ENCODE measurements around the gene RASGEF1C.
"Not testable (repeated sequence)": the region's sequence is repeated elsewhere in the genome, so short reads cannot be mapped to it uniquely, and the experiment has no call there.

Gene RASGEF1C

DNA sequence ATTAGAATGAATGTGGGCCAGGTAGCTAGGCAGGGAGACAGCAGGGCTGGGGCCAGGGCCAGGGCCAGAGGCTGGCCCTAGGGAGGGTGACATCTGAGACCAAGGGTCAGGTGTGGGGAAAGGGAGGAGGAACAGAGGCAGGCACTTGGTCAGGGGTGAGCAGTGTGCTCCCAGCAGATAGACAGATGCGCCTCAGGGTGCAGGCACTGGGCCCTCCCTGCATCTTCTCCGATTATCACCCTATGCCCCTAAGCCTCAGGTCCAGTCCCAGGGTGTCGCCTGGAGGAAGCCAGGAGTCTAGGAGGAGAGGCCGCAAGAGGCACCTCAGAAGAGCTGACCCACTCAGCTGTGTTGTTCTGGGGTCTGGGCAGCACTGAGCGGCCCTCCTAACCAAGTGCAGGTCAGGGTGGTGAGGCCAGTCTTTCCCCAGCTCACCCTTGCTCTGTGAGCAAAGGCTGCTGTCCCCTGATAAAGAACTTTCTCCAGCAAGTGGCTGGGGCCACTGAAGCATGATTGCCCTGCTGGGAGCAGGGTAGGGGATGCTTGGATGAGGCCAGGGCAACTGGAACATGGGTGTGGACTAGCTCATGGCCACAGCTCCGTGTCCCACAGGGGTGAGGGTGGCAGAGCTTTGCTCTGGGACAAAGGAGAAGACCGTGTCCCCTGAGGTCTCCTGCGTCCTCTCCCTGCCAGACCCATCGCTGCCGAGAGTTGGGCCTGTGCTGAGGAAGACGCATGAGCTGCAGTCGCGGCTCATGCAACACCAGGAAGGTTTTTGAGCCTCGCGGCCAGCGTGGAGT is 2.1 kb upstream of the RASGEF1C start:
- no peak for DNase-seq (ENCODE audit: low read depth)

- not testable (repeated sequence) for DNase-seq (ENCODE audit: low read depth)
Observed at GRCh38 chr5:180210077-180210476, 1.1 kb upstream of the RASGEF1C start.

- DNase-seq (ENCODE audit: low read depth): no peak
Observed at GRCh38 chr5:180208435-180209081, 453 bp downstream of the RASGEF1C start.

DNA sequence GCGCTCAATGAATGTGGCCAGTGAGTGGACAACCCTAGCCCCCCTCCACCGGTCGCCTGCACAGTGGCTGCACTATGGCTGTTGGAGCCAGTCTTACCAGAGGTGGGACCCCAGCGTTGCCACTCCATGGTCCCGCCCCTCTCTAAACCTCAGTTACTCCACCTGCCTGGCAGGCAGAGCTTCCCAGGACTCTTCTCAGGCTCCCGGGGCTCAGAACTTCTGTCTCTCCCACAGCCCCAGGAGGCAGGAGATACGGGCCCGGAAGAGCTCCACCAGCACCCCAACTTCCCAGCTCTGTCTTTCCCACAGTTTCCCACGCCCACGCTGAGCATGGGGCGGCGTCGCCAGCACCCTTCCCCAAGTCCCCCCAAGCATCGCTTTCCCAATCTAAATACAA is 975 bp downstream of the RASGEF1C start:
- DNase-seq (ENCODE audit: low read depth): no peak

DNA sequence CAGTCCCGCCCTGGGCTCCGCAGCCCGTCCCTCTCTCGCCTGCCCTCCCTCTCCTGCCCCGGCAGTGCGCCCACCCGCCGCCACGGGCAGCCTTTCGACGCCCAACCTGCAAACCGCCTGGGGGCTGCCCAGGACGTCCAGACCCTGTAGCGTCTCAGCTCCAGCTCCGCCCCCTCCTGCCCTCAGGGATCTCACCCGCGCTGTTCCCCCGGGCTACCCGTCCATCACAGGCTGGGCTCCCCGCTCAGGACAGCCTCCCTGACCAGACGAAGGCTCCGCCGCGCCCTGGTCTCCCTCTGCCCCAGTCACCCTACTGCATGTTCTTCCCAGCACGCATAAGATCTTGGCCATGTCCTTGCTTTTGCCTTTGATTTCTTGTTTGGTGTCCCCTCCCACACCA is 1.4 kb downstream of the RASGEF1C start:
- DNase-seq (ENCODE audit: low read depth): no peak

DNA sequence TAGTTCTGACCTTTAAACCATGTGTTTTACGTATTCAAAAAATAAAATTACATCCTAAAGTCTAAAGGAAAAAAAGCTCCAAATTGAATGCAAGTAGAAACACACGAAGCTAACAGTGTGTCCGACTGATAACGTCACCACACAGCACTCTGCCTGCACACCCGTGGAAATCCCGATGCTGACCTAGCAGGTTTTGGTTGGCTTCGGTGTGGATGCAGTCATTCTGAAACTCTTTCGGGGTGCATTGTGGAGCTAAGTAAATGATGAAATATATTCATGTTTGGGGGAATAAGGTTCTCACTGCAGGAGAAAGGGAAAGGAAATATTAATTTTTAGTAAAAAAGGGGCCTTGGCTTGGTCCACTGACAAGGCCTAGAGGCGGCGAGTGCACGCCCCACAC is 2.0 kb downstream of the RASGEF1C start:
- no peak for DNase-seq (ENCODE audit: low read depth)

DNA sequence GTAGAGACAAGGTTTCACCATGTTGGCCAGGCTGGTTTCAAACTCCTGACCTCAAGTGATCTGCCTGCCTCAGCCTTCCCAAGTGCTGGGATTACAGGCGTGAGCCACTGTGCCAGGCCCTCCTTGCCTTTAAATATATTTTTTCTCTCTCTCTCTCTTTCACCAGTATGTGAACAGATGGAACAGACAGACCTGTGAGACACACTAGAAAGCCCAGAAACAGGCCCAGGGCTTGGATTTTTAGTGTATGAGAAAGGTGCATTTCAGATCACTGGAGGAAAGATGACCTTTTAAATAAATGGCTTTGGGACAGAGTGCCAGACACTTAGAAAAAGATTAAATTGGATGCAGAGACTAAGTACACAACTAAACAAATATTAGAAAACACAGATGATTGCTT is 3.1 kb downstream of the RASGEF1C start:
- no peak for DNase-seq (ENCODE audit: low read depth)

DNA sequence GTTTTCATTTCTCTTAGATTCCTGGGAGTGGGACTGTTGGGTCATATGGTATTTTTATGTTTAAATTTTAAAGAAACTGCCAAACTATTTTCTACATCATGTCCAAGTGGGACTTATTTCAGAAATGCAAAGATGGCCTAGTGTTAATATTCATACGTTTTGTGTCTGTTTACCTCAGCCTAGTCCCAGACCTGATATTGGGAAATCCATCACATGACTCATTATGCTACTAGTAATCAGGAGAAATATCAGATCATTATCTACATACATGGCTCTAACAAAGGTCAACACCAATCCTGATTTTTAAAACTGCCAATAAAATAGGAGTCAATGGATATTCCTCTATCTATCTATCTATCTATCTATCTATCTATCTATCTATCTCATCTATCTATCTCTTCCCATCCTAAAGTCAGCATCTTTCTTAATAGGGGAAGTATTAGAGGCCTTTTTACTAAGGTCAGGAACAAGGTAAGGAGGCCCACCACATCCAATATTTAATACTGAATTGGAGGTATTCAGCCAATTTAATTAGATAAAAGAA is 4.7 kb downstream of the RASGEF1C start:
- DNase-seq (ENCODE audit: low read depth): no peak

GRCh38 chr5:180202939-180203573 is 6.0 kb downstream of the RASGEF1C start:
- DNase-seq (ENCODE audit: low read depth): no peak

GRCh38 chr5:180201051-180201987 is 7.7 kb downstream of the RASGEF1C start:
- no peak for DNase-seq (ENCODE audit: low read depth)

- DNase-seq (ENCODE audit: low read depth): no peak
Observed at GRCh38 chr5:180199390-180199789, 9.6 kb downstream of the RASGEF1C start.

GRCh38 chr5:180198208-180198607 is 10.8 kb downstream of the RASGEF1C start:
- no peak for DNase-seq (ENCODE audit: low read depth)

- DNase-seq (ENCODE audit: low read depth): no peak
Observed at GRCh38 chr5:180197016-180197702, 11.9 kb downstream of the RASGEF1C start.

- no peak for DNase-seq (ENCODE audit: low read depth)
Observed at GRCh38 chr5:180194410-180195345, 14.3 kb downstream of the RASGEF1C start.

DNA sequence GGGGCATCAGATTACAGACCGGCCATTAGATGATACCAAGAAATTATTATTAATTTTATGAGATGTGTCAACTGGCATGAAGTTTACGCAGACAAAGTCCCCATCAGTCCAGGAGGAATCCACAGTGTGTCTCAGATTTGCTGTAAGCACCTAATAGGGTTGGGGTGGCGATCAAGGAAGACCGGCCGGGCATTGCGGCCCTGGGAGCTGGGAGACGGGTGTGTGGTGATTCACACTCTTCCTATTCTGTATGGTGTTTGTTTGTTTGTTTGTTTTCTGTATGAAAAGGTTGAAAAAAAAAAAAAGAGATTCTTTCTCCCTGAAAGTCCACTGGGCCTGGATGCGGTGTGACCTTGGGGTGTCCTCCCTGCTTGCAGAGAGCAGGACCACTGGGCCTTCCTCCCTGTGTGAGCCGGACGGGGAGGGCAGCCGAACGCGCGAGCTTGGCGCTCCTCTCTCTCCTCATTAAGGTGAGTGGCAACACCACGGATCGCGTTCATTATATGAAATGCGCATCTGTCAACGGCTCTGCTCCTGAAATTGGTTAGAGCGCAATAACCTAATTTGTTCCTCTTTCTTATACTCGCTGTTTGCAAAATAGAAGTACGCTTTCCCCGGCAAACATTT is 15.1 kb downstream of the RASGEF1C start:
- DNase-seq (ENCODE audit: low read depth): no peak

GRCh38 chr5:180191716-180192115 is 17.3 kb downstream of the RASGEF1C start:
- no peak for DNase-seq (ENCODE audit: low read depth)

GRCh38 chr5:180187767-180188166 is 21.2 kb downstream of the RASGEF1C start:
- no peak for DNase-seq (ENCODE audit: low read depth)

DNA sequence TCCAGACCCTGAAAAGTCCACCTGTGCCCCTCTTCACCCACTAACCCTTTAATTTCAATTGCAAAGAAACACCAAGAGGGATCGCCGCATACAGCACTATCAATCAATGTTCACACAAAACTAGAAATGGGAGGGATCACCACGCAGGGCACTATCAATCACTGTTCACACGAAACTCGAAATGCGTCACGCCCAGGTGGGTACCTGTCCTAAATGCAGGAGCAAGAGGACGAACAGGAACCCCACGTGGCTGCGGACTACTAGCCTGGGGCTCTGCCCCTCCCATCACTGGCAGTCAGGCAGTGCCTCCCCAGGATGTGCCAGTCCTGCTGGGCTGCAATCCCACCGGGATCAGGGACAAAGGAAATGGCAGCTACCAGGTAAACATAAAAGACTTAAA is 28.2 kb downstream of the RASGEF1C start:
- no peak for DNase-seq (ENCODE audit: low read depth)

DNA sequence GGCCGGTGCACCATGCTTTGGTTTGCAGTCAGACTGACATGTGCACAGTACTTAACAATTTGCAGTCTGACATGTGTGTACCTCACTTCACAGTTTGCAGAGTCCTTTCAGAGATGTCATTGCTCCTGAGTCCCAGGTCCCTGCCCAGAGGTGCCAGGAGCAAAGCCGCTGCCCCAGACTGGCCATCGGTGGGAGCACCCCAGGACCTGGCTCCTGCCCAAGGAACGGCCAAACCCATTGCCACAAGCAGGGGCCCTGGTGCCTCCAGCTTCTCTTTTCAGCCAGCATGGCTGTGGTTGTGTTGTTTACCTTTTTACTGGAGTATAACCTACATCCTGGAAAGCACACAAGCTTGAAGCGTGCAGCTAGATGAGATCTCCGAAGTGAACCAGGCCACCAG is 28.6 kb downstream of the RASGEF1C start:
- no peak for DNase-seq (ENCODE audit: low read depth)

All from stimulated activated CD4-positive, alpha-beta T cell treated with anti-CD3 and anti-CD28 coated beads, Interleukin-2, amount 100 ng/mL, for 4 hours (primary cell).